RWPE2 (cell line): ENCODE data around the gene ESPL1.

Experiments used
- ATAC-seq: fragments of 200-7000 bp; cut with Tn5 transposase; 3 replicates; pipeline ENCODE4 v1.9.1; 2021; ENCODE audit warnings: low read depth
- DNase-seq: peaks from one replicate; pipeline ENCODE4 v3.0.0-alpha.2; 2020; ENCODE audit warnings: low spot score
- H3K27ac ChIP-seq: fragments of 450-650 bp; 2 replicates; pipeline ENCODE4 v1.5.1; 2017; ENCODE audit warnings: mild to moderate bottlenecking; ENCODE audit not compliant: poor library complexity, severe bottlenecking
- H3K27me3 ChIP-seq: fragments of 250-450 bp; sonication (Bioruptor Pico); 2 replicates; pipeline ENCODE4 v1.5.1; 2021; ENCODE audit warnings: mild to moderate bottlenecking, moderate library complexity; ENCODE audit not compliant: insufficient read depth, poor library complexity, severe bottlenecking
- H3K36me3 ChIP-seq: fragments of 250-450 bp; sonication (Bioruptor Pico); 2 replicates; pipeline ENCODE4 v1.5.1; 2020; ENCODE audit warnings: low read depth, mild to moderate bottlenecking, moderate library complexity
- H3K4me1 ChIP-seq: fragments of 250-450 bp; sonication (Bioruptor Pico); 2 replicates; pipeline ENCODE4 v1.5.1; 2021; ENCODE audit warnings: mild to moderate bottlenecking, moderate library complexity; ENCODE audit not compliant: insufficient read depth, poor library complexity, severe bottlenecking
- H3K4me3 ChIP-seq: fragments of 250-450 bp; sonication (Bioruptor Pico); 2 replicates; pipeline ENCODE4 v1.5.1; 2021; ENCODE audit warnings: mild to moderate bottlenecking, moderate library complexity; ENCODE audit not compliant: severe bottlenecking
- H3K9me3 ChIP-seq: fragments of 250-450 bp; sonication (Bioruptor Pico); 2 replicates; pipeline ENCODE4 v1.5.1; 2021; ENCODE audit warnings: mild to moderate bottlenecking, moderate library complexity; ENCODE audit not compliant: severe bottlenecking
- CTCF ChIP-seq: fragments of 450-650 bp; IDR thresholded peaks from one replicate; pipeline ENCODE4 v1.5.1; 2017; ENCODE audit warnings: mild to moderate bottlenecking, moderate library complexity; ENCODE audit not compliant: poor library complexity, severe bottlenecking

ESPL1 gene

DNA sequence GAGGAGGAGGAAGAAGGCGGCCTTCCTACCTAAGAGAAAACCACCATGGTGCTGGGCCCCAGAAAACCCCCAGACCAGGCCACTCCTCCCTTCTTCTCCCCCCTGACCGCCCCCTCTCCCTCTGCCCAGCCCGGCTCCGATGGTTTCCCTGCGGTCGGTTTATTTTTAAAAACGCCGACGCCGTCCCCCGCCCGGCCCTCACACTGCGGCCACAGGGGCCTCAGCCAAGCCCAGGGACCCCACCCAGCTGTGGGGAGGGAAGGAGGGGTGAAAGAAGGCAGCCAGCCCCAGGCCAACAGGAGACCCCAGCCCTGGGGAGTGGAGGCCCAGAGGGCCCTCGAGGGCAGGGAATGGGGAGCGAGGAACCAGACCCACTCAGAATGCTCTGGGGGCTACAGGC, 64.6 kb downstream of the ESPL1 start:
- H3K27ac ChIP-seq: no peak overlapping the region
- H3K4me1 ChIP-seq: no peaks in the 10 kb centered on the region
- TF ChIP-seq CTCF: no peak
- H3K9me3 ChIP-seq: no peaks in the 10 kb centered on the region
- no peak overlapping the region for H3K4me3 ChIP-seq
- DNase-seq (no peak), ATAC-seq (no peak)
- no peaks in the 10 kb centered on the region for H3K36me3 ChIP-seq
- no peaks in the 10 kb centered on the region for H3K27me3 ChIP-seq

- DNase-seq (no peak), ATAC-seq (no peak)
- Histone ChIP-seq H3K27ac (no peak overlapping the region), H3K9me3 (no peaks in the 10 kb centered on the region), H3K27me3 (no peaks in the 10 kb centered on the region), H3K4me3 (no peak overlapping the region), H3K4me1 (no peaks in the 10 kb centered on the region), H3K36me3 (no peaks in the 10 kb centered on the region)
- no peak for TF ChIP-seq CTCF
Observed at GRCh38 chr12:53333289-53333688, 65.2 kb downstream of the ESPL1 start.

GRCh38 chr12:53333845-53334244, 65.7 kb downstream of the ESPL1 start:
- Histone ChIP-seq H3K4me1 (no peaks in the 10 kb centered on the region), H3K4me3 (no peak overlapping the region), H3K27me3 (no peaks in the 10 kb centered on the region), H3K9me3 (no peaks in the 10 kb centered on the region), H3K36me3 (no peaks in the 10 kb centered on the region), H3K27ac (no peak overlapping the region)
- ATAC-seq: no peak
- no peak for DNase-seq
- no peak for TF ChIP-seq CTCF

GRCh38 chr12:53334822-53335221, 66.7 kb downstream of the ESPL1 start:
- Histone ChIP-seq H3K36me3 (no peaks in the 10 kb centered on the region), H3K9me3 (no peaks in the 10 kb centered on the region), H3K4me3 (no peak overlapping the region), H3K4me1 (no peaks in the 10 kb centered on the region), H3K27me3 (no peaks in the 10 kb centered on the region), H3K27ac (no peak overlapping the region)
- ATAC-seq (no peak), DNase-seq (no peak)
- TF ChIP-seq CTCF: no peak

GRCh38 chr12:53336181-53336681, 68.1 kb downstream of the ESPL1 start, which contains the start of gene SP7:
TSS of gene SP7 (minus strand) at chr12:53336354. CDS start at chr12:53335646, 708 bp downstream.
- no peak for TF ChIP-seq CTCF
- no peak within 1 kb of the TSS for H3K27ac ChIP-seq
- no peaks in the 10 kb centered on the region for H3K4me1 ChIP-seq
- no peaks in the 10 kb centered on the region for H3K27me3 ChIP-seq
- H3K36me3 ChIP-seq: no peaks in the 10 kb centered on the region
- DNase-seq: no peak
- no peaks in the 10 kb centered on the region for H3K9me3 ChIP-seq
- no peak within 1 kb of the TSS for H3K4me3 ChIP-seq
- peak; percentile 35 for ATAC-seq
